NOMO-1 treated with dmso at 0.1 percent for 144 hours (cell line): ENCODE data around the gene PLK4.
"Not testable (repeated sequence)": the region's sequence is repeated elsewhere in the genome, so short reads cannot be mapped to it uniquely, and the experiment has no call there.

ENCODE experiments used
- DNase-seq: peaks from one replicate; lab custom pipeline; 2025; ENCODE audit not compliant: unreplicated experiment; lab: John Stamatoyannopoulos, UW

The PLK4 gene

DNA sequence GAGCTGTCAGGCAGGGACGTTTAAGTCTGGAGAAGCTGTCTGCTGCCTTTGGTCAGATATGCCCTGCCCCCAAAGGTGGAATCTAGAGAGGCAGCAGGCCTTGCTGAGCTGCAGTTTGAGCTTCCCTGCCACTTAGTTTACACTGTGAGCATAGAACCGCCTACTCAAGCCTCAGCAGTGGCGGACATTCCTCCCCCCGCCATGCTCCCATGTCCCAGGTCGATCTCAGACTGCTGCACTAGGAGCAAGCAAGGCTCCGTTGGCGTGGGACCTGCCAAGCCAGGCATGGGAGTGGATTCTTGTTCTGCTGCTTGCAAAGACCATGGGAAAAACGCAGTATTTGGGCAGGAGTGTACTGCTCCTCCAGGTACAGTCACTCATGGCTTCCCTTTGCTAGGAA, 24.3 kb downstream of the PLK4 start:
- no peak for DNase-seq

DNA sequence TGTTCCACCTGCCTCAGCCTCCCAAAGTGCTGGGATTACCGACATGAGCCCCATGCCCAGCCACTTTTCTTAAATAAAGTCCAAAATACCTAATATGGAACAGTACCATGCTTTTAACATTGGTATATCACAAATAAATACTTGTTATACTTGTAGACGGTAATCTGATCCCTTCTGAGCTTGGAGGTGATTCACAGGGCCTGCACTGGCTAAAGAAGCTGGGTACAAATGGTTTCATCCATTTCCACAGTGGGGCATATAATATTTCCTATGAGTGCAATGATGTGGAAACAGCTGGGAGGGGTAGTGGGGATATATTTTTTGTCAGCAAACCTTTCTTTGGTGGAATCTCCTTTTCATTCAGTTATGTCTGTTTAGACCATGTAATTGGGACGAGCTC, 35.8 kb downstream of the PLK4 start:
- no peak for DNase-seq

DNA sequence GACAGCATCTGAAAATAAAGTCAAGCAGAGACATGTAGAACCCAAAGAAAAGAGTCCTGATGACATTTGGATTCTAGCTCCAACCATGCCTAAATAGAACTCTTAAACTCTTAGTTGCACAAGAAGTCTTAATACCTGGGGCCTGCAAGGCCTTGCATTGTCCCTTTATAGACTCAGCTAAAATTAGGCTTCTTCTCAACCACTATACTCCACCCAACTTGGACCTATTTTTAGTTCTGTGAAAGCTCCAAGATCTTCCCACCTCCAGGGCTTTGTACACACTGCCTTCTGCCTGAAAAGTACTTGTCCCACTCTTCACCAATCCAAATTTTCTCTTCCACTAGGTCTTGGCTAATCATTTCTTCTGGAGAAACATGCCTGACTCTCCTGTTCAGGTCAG, 36.5 kb downstream of the PLK4 start:
- DNase-seq = no peak

DNA sequence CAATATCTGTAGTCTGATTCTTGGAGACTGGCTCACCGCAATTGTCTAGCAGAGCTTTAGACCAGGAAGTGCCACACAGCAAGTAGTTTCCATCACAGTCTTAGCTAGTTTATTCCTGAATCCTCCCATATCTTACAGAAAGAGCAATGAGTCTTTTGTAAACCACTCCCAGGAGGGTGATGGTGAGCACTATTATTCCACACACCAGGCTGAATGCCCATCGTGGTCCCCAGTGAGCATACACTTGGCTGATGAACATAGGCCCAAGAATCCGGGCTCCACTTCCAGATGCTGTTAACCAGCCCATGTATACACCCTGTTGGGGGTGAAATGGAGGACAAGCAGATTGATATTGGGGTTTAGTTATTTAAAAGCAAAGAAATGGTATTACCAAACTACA, 39.8 kb downstream of the PLK4 start:
- DNase-seq = no peak

DNA sequence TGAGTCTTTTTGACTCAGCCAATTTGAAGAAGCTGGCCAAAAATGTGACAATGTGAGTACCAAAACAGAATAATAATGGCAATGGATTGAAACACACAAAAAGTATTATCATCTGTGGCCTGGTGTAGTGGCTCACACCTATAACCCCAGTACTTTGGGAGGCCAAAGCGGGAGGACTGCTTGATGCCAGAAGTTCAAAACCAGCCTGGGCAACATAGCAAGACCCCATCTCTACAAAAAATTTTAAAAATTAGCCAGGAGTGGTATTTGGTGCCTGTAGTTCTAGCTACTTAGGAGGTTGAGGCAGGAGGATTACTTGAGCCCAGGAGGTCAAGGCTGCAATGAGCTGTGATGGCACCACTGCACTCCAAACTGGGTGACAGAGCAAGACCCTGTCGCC, 41.5 kb downstream of the PLK4 start:
- no peak for DNase-seq

DNA sequence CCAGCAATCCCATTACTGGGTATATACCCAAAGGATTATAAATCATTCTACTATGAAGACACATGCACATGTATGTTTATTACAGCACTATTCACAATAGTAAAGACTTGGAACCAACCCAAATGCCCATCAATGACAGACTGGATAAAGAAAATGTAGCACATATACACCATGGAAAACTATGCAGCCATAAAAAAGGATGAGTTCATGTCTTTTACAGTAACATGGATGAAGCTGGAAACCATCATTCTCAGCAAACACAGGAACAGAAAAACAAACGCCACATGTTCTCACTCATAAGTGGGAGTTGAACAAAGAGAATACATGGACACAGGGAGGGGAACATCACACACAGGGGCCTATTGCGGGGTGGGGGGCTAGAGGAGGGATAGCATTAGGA, 45.0 kb downstream of the PLK4 start:
- DNase-seq = not testable (repeated sequence)

DNA sequence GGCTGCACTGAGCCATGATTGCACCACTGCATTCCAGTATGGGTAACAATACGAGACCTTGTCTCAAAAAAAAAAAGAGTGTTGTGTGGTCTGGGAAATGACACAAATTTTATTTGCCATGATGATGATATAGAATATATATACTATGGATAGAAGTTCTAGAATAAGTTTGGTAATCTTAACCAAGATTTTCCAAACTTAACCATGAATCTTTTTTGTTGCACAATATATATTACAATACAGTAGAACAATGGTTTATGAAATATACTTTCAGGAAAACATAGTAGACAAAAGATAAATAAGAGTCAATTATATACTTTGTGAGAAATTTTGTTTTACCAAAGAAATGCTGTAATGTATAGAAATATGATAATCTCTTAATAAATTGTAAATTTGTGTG, 49.5 kb downstream of the PLK4 start:
- no peak for DNase-seq

DNA sequence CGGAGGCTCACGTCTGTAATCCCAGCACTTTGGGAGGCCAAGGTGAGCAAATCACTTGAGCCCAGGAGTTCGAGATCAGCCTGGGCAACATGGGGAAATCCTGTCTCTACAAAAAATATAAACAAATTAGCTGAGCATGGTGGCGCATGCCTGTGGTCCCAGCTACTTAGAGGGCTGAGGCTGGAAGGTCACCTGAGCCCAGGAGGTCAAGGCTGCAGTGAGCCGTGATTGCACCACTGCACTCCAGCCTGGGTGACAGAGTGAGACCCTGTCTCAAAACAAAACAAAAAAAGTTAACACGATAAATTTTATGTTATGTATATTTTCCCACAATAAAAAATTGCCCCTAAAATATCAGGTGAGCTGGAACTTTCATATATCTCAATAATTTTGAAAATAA, 51.1 kb downstream of the PLK4 start:
- DNase-seq = not testable (repeated sequence)

DNA sequence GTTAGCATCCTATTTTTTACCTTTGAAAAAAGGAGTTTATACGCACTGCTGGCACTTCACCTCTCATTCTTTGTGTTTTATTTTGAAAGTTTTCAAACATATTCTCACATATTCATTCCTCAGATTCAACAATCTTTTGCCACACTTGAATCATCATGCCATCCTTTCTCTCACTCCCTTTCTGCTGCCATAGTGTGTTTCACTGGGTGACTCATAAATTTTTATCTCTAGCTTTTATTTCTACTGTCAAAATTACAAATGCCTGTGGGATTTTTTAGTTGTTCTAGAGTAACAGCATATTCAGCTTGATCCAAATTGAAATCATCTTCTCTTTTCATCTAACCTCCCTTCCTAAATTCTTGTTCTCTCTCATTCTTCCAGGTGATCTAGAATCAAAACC, 56.3 kb downstream of the PLK4 start:
- no peak for DNase-seq
